H1 (cell line): ENCODE measurements around the gene CCDC33. TPM values are rescaled to one million over a fixed set of nuclear protein-coding genes. Genes with fewer than 3 reads are reported as not detected.

Source experiments
- CTCF ChIA-PET: fragments of 300-600 bp; sonication (Branson Sonifier 250); formaldehyde crosslinking; loops from one replicate; lab custom pipeline; 2021; ENCODE audit not compliant: partially characterized antibody; lab: Charles Lee
- POLR2A ChIA-PET: fragments of 300-600 bp; sonication (Branson Sonifier 250); formaldehyde crosslinking; loops from one replicate; lab custom pipeline; 2021; ENCODE audit warnings: inconsistent platforms; ENCODE audit not compliant: partially characterized antibody; lab: Charles Lee
- DNase-seq, 2 experiments: peaks; one replicate each; pipeline versions ENCODE4 v3.0.0 to v3.0.0-alpha.2; 2010 to 2022; ENCODE audit warnings: low spot score in 2 of 2, low read depth in 1 of 2, mixed read lengths in 1 of 2
- FAIRE-seq: peaks from 2 replicates; lab custom pipeline; 2011; peaks lifted over from hg19 to GRCh38; lab: Jason Lieb, UNC
- H2AFZ ChIP-seq: 2 replicates; pipeline ENCODE4 v1.8.1; 2012; ENCODE audit warnings: low read length, inconsistent platforms
- H2AK5ac ChIP-seq: 2 replicates; pipeline ENCODE4 v1.6.1; 2013; ENCODE audit warnings: low read depth, low read length
- H2BK120ac ChIP-seq: replicated peaks from 2 replicates; pipeline ENCODE3; 2013; ENCODE audit warnings: low read depth, low read length, inconsistent platforms
- H2BK12ac ChIP-seq: 2 replicates; pipeline ENCODE4 v1.6.1; 2013; ENCODE audit warnings: low read depth, low read length
- H2BK15ac ChIP-seq: 2 replicates; pipeline ENCODE4 v1.6.1; 2013; ENCODE audit warnings: low read length
- H2BK20ac ChIP-seq: 2 replicates; pipeline ENCODE4 v1.6.1; 2013; ENCODE audit warnings: low read length
- H2BK5ac ChIP-seq: 2 replicates; pipeline ENCODE4 v1.6.1; 2013; ENCODE audit warnings: low read depth, low read length
- H3K14ac ChIP-seq: 2 replicates; pipeline ENCODE4 v1.6.1; 2013; ENCODE audit warnings: inconsistent platforms; ENCODE audit not compliant: insufficient read length
- H3K18ac ChIP-seq: 2 replicates; pipeline ENCODE4 v1.6.1; 2013; ENCODE audit warnings: low read length; ENCODE audit errors: extremely low read depth
- H3K23ac ChIP-seq: 2 replicates; pipeline ENCODE4 v1.6.1; 2013; ENCODE audit warnings: inconsistent platforms; ENCODE audit not compliant: insufficient read length
- H3K23me2 ChIP-seq: 2 replicates; pipeline ENCODE4 v1.6.1; 2013; ENCODE audit warnings: low read depth, low read length
- H3K27ac ChIP-seq: 2 replicates; pipeline ENCODE4 v1.6.1; 2011; ENCODE audit warnings: low read depth, low read length, inconsistent platforms
- H3K27me3 ChIP-seq, 4 experiments: replicated peaks in 1 of 4; 1 replicate in 1 of 4; 2 replicates in 3 of 4; pipeline versions ENCODE4 v1.6.1 to v1.8.1; 2011 to 2013; ENCODE audit warnings: low read length in 3 of 4, mild to moderate bottlenecking in 3 of 4, inconsistent platforms in 2 of 4, mixed read lengths in 2 of 4, moderate library complexity in 1 of 4; ENCODE audit not compliant: control insufficient read depth in 3 of 4, insufficient read depth in 3 of 4; ENCODE audit errors: extremely low read depth in 1 of 4
- H3K36me3 ChIP-seq, 4 experiments: 2 replicates each; pipeline versions ENCODE4 v1.6.1 to v1.8.1; 2011 to 2013; ENCODE audit warnings: mild to moderate bottlenecking in 4 of 4, low read length in 3 of 4, moderate library complexity in 2 of 4, control low read depth in 1 of 4, inconsistent platforms in 1 of 4; ENCODE audit not compliant: insufficient read depth in 4 of 4, control insufficient read depth in 2 of 4
- H3K4ac ChIP-seq: replicated peaks from 2 replicates; pipeline ENCODE3; 2013; ENCODE audit warnings: low read length, low read depth, mixed read lengths, inconsistent platforms; ENCODE audit not compliant: insufficient read length
- H3K4me1 ChIP-seq, 4 experiments: replicated peaks in 1 of 4; 1 replicate in 1 of 4; 2 replicates in 3 of 4; pipeline versions ENCODE4 v1.6.1 to v1.8.1; 2011 to 2013; ENCODE audit warnings: low read length in 3 of 4, inconsistent platforms in 2 of 4, mixed read lengths in 1 of 4; ENCODE audit not compliant: insufficient read depth in 4 of 4, control insufficient read depth in 3 of 4
- H3K4me2 ChIP-seq, 2 experiments: 2 replicates each; pipeline versions ENCODE4 v1.6.1 to v1.8.1; 2011 to 2013; ENCODE audit warnings: low read depth in 2 of 2, low read length in 2 of 2, control low read depth in 1 of 2, inconsistent platforms in 1 of 2, mild to moderate bottlenecking in 1 of 2; ENCODE audit not compliant: insufficient read depth in 1 of 2
- H3K4me3 ChIP-seq, 4 experiments: fragments of 200-600, 300-600 bp in 1 of 4; sonication (generic), shearing (Covaris generic), sonication (Bioruptor Twin) in 1 of 4; 2 replicates each; pipeline versions ENCODE4 v1.5.1 to v1.8.1; 2011 to 2016; ENCODE audit warnings: low read length in 4 of 4, low read depth in 3 of 4, control low read depth in 2 of 4, inconsistent platforms in 2 of 4, mild to moderate bottlenecking in 2 of 4, mixed read lengths in 1 of 4, moderate library complexity in 1 of 4; ENCODE audit not compliant: insufficient read depth in 2 of 4; ENCODE audit errors: extremely low read depth in 1 of 4
- H3K56ac ChIP-seq: replicated peaks from 2 replicates; pipeline ENCODE3; 2013; ENCODE audit warnings: low read depth, mild to moderate bottlenecking, mixed read lengths, low read length, inconsistent platforms; ENCODE audit not compliant: insufficient read length
- H3K79me1 ChIP-seq: 2 replicates; pipeline ENCODE4 v1.6.1; 2013; ENCODE audit warnings: low read depth, low read length, control low read depth
- H3K79me2 ChIP-seq, 2 experiments: 2 replicates each; pipeline versions ENCODE4 v1.6.1 to v1.8.1; 2012 to 2013; ENCODE audit warnings: low read length in 2 of 2, mild to moderate bottlenecking in 2 of 2, inconsistent platforms in 1 of 2; ENCODE audit not compliant: insufficient read depth in 2 of 2, control insufficient read depth in 1 of 2
- H3K9ac ChIP-seq, 4 experiments: replicated peaks in 1 of 4; 1 replicate in 1 of 4; 2 replicates in 3 of 4; pipeline versions ENCODE4 v1.6.1 to v1.8.1; 2011 to 2013; ENCODE audit warnings: low read depth in 3 of 4, low read length in 3 of 4, control low read depth in 2 of 4, mild to moderate bottlenecking in 2 of 4, moderate library complexity in 2 of 4, inconsistent platforms in 1 of 4; ENCODE audit errors: extremely low read depth in 1 of 4
- H3K9me3 ChIP-seq, 2 experiments: 2 replicates each; pipeline versions ENCODE4 v1.6.1 to v1.8.1; 2012 to 2013; ENCODE audit warnings: mild to moderate bottlenecking in 2 of 2, moderate library complexity in 2 of 2, control low read depth in 1 of 2, inconsistent platforms in 1 of 2, low read depth in 1 of 2, low read length in 1 of 2, mixed read lengths in 1 of 2; ENCODE audit not compliant: insufficient read depth in 2 of 2
- H4K20me1 ChIP-seq, 2 experiments: replicated peaks in 1 of 2; 2 replicates each; pipeline versions ENCODE3 to v1.8.1; 2011 to 2013; ENCODE audit warnings: inconsistent platforms in 2 of 2, low read length in 2 of 2, mild to moderate bottlenecking in 1 of 2; ENCODE audit not compliant: insufficient read depth in 2 of 2, control insufficient read depth in 1 of 2
- H4K5ac ChIP-seq: 2 replicates; pipeline ENCODE4 v1.6.1; 2013; ENCODE audit warnings: low read length, low read depth, mixed read lengths, inconsistent platforms; ENCODE audit not compliant: insufficient read length
- H4K8ac ChIP-seq: 2 replicates; pipeline ENCODE4 v1.8.0; 2013; ENCODE audit warnings: mild to moderate bottlenecking, moderate library complexity, low read length, inconsistent platforms; ENCODE audit not compliant: insufficient read depth; ENCODE audit errors: extremely low read depth
- H4K91ac ChIP-seq: replicated peaks from 2 replicates; pipeline ENCODE3; 2013; ENCODE audit warnings: low read length, mixed read lengths, inconsistent platforms; ENCODE audit not compliant: insufficient read length
- CREB1 ChIP-seq: IDR thresholded peaks from 2 replicates; pipeline ENCODE4 v1.6.1; 2012; ENCODE audit warnings: inconsistent platforms
- EZH2 ChIP-seq: fragments of 200-600 bp; sonication (generic); IDR thresholded peaks from 2 replicates; pipeline ENCODE4 v1.7.1; 2012; ENCODE audit warnings: low read depth, mild to moderate bottlenecking, moderate library complexity, low read length, inconsistent platforms; ENCODE audit not compliant: severe bottlenecking
- NANOG ChIP-seq: IDR thresholded peaks from 2 replicates; pipeline ENCODE4 v1.6.1; 2011; ENCODE audit warnings: low read length, low read depth, mild to moderate bottlenecking, inconsistent platforms; ENCODE audit not compliant: insufficient read depth, poor library complexity, severe bottlenecking
- POU5F1 ChIP-seq: IDR thresholded peaks from 2 replicates; pipeline ENCODE4 v1.6.1; 2011; ENCODE audit warnings: low read depth, mild to moderate bottlenecking, low read length, moderate library complexity
- RFX5 ChIP-seq: IDR thresholded peaks from 2 replicates; pipeline ENCODE4 v1.6.1; 2011; ENCODE audit warnings: low read depth, low read length, improper control_type of control experiment, borderline replicate concordance
- TCF12 ChIP-seq: IDR thresholded peaks from 2 replicates; pipeline ENCODE4 v1.6.1; 2011; ENCODE audit warnings: low read depth, mild to moderate bottlenecking, low read length
- YY1 ChIP-seq: IDR thresholded peaks from 2 replicates; pipeline ENCODE4 v1.6.1; 2011; ENCODE audit warnings: low read depth, mild to moderate bottlenecking, low read length
- WGBS, 2 experiments: shearing (Covaris generic) in 1 of 2; methylation state at CpG; one replicate each; pipeline versions ENCODE4 v1.1.6 to v1.1.7; 2013 to 2015; ENCODE audit warnings: low lambda C conversion rate in 2 of 2, mixed read lengths in 2 of 2, inconsistent platforms in 1 of 2, low coverage in 1 of 2, missing lambda C conversion rate in 1 of 2; ENCODE audit not compliant: insufficient replicate concordance in 2 of 2, insufficient coverage in 1 of 2, insufficient read length in 1 of 2; ENCODE audit errors: extremely low coverage in 1 of 2, missing lambda C conversion rate in 1 of 2; 5-methylcytosine and 5-hydroxymethylcytosine counted together
- polyA plus RNA-seq, 7 experiments: library from polyadenylated mRNA; depleted of rRNA in 3 of 7; stranded (reverse) in 5 of 7; unstranded in 2 of 7; fragments of >200 nt in 5 of 7; fragments of 200-250 nt in 2 of 7; gene quantifications; 1 replicate in 5 of 7; 2 replicates in 1 of 7; 4 replicates in 1 of 7; pipeline versions ENCODE4 v1.2.1 to v1.2.3, GENCODE V29; 2011 to 2013; ENCODE audit warnings: missing spikeins in 2 of 7, mixed read lengths in 2 of 7
- total RNA-seq: library from RNA; stranded (reverse); fragmentation: NEBNext Ultra II Directional; extraction: Animal tissue kit (Norgen Biotek cat#: 25700); gene quantifications from 2 replicates; pipeline ENCODE4 v1.2.1, GENCODE V29; 2021
- TF ChIP-seq, protein P1 (sequence below): IDR thresholded peaks from 2 replicates; pipeline ENCODE4 v1.6.1; 2012; ENCODE audit warnings: inconsistent platforms

Gene CCDC33
- total and polyA plus RNA-seq, 2 of the 8 experiments (the other 6 are each of a cell fraction or from before 2014, with no cell fraction given): 2.0 to 2.7 TPM

DNA sequence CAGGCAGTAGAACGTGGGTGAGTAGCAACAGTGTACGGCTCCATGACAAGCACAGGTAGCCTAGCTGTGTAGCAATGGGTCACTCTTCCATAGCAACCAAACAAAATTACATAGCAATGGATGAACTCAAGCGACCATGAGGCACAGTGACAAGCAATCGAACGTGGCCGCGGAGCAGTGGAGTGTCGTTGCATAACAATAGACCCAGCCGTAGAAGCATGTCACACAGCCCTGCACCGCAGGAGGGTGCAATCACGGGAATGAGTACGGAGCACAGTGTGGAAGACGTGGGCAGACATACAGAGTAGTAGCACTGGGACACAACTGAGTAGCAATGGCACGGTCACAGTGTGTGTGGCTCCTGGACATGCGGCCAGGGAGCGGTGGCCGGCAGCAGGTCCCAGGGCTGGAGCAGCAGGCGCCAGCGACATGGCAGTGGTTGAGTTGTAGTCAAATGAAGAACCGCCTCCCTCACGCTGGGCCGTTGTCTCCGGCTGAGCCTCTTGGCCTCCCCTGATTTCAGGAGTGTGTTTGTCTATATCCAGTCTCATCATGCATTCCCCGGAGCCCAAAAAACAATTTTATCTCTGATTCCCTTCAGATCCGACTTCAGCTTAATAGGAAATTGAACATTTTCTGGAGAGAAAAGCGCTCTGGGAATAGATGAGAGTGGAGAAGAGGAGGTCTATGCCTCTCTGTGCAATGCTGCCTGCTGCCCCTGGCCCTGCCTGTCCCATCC lies 64.1 kb downstream of the CCDC33 start:
- TF ChIP-seq YY1 (no peak), NANOG (no peak), RFX5 (no peak), TCF12 (no peak), POU5F1 (peak; percentile 78; the same call in 1 of the 2 replicates), EZH2 (no peak), CREB1 (peak; percentile 49; the same call in 1 of the 2 replicates)
- TF ChIP-seq, protein P1, sequence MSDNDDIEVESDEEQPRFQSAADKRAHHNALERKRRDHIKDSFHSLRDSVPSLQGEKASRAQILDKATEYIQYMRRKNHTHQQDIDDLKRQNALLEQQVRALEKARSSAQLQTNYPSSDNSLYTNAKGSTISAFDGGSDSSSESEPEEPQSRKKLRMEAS: peak; percentile 64; the same call in 1 of the 2 replicates
- 51% methylated on average over 26 of the region's 26 CpGs; no CpG with 5 or more reads in 1 of the 2 experiments for WGBS, 2 experiments
- H3K36me3 ChIP-seq: no peaks in the 10 kb centered on the region
- no peak overlapping the region for H2AFZ ChIP-seq
- H4K5ac ChIP-seq: no peak overlapping the region
- H3K79me2 ChIP-seq: no peaks in the 10 kb centered on the region
- H3K9ac ChIP-seq: no peak overlapping the region
- H3K14ac ChIP-seq: no peak overlapping the region
- no peaks in the 10 kb centered on the region; the same call in 1 of the 2 replicates for H3K23me2 ChIP-seq
- H2AK5ac ChIP-seq: peak overlapping the region; percentile 75
- no peak overlapping the region for H3K56ac ChIP-seq
- ChIA-PET POLR2A (interaction anchor here (1.0 to 1.7 kb wide), 2 partner anchors 64 to 131 kb away, joined by 3 read pairs; no protein-coding TSS in a partner anchor), CTCF (interaction anchor here (0.9 to 8.1 kb wide), 4 partner anchors 7 to 41 kb away, joined by 3 to 117 read pairs (median 8); no protein-coding TSS in a partner anchor)
- no peak overlapping the region for H3K23ac ChIP-seq
- peak overlapping the region; percentile 98; the same call in 1 of the 2 replicates for H2BK15ac ChIP-seq
- no peaks in the 10 kb centered on the region for H3K9me3 ChIP-seq
- DNase-seq (no peak), FAIRE-seq (peak; percentile 68)
- H3K4me2 ChIP-seq: peak overlapping the region; percentile 56 to 65
- peak overlapping the region; percentile 96; the same call in 1 of the 2 replicates for H2BK12ac ChIP-seq
- H3K4me3 ChIP-seq: no peak overlapping the region; a peak in 2 of 8 replicates
- peak overlapping the region; percentile 35 for H4K91ac ChIP-seq
- no peak overlapping the region for H3K27ac ChIP-seq
- no peak overlapping the region for H4K8ac ChIP-seq
- no peaks in the 10 kb centered on the region for H4K20me1 ChIP-seq
- H2BK5ac ChIP-seq: peak overlapping the region; percentile 40; the same call in 1 of the 2 replicates
- no peak overlapping the region for H3K4ac ChIP-seq
- no peak overlapping the region for H2BK120ac ChIP-seq
- H3K27me3 ChIP-seq: peaks cover 2 to 29% (median 25%) of the 10 kb centered on the region in 4 experiments; a peak in 6 of 7 replicates
- peak overlapping the region; percentile 4 for H3K18ac ChIP-seq
- peaks cover 11 to 41% (median 23%) of the 10 kb centered on the region in 4 experiments for H3K4me1 ChIP-seq
- peak overlapping the region; percentile 83; the same call in 1 of the 2 replicates for H2BK20ac ChIP-seq
- H3K79me1 ChIP-seq: no peaks in the 10 kb centered on the region
